Endothelial cell of umbilical vein (primary cell): ENCODE results near the gene GSTP1.

Source experiments
- EZH2 ChIP-seq: IDR thresholded peaks from 2 replicates; pipeline ENCODE4 v1.6.1; 2012; ENCODE audit warnings: borderline replicate concordance, low read depth, mild to moderate bottlenecking, moderate library complexity, low read length, inconsistent platforms; ENCODE audit not compliant: severe bottlenecking
- POLR2AphosphoS5 ChIP-seq: IDR thresholded peaks from 2 replicates; pipeline ENCODE4 v1.6.1; 2012; ENCODE audit warnings: low read depth, mild to moderate bottlenecking, control low read depth, low read length, moderate library complexity; ENCODE audit not compliant: insufficient read depth
- TF ChIP-seq, protein P1 (sequence below), 2 donors: IDR thresholded peaks; 1 replicate in 1 of 2; 2 replicates in 1 of 2; pipeline ENCODE4 v1.5.1; 2011; ENCODE audit warnings: low read length in 2 of 2, mild to moderate bottlenecking in 2 of 2, moderate library complexity in 2 of 2, control low read depth in 1 of 2, inconsistent platforms in 1 of 2, low read depth in 1 of 2; ENCODE audit not compliant: insufficient read depth in 1 of 2; ENCODE audit errors: extremely low read depth in 1 of 2

DNA sequence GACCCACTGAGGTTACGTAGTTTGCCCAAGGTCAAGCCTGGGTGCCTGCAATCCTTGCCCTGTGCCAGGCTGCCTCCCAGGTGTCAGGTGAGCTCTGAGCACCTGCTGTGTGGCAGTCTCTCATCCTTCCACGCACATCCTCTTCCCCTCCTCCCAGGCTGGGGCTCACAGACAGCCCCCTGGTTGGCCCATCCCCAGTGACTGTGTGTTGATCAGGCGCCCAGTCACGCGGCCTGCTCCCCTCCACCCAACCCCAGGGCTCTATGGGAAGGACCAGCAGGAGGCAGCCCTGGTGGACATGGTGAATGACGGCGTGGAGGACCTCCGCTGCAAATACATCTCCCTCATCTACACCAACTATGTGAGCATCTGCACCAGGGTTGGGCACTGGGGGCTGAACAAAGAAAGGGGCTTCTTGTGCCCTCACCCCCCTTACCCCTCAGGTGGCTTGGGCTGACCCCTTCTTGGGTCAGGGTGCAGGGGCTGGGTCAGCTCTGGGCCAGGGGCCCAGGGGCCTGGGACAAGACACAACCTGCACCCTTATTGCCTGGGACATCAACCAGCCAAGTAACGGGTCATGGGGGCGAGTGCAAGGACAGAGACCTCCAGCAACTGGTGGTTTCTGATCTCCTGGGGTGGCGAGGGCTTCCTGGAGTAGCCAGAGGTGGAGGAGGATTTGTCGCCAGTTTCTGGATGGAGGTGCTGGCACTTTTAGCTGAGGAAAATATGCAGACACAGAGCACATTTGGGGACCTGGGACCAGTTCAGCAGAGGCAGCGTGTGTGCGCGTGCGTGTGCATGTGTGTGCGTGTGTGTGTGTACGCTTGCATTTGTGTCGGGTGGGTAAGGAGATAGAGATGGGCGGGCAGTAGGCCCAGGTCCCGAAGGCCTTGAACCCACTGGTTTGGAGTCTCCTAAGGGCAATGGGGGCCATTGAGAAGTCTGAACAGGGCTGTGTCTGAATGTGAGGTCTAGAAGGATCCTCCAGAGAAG, 1.6 kb downstream of the GSTP1 start:
- TF ChIP-seq, protein P1, sequence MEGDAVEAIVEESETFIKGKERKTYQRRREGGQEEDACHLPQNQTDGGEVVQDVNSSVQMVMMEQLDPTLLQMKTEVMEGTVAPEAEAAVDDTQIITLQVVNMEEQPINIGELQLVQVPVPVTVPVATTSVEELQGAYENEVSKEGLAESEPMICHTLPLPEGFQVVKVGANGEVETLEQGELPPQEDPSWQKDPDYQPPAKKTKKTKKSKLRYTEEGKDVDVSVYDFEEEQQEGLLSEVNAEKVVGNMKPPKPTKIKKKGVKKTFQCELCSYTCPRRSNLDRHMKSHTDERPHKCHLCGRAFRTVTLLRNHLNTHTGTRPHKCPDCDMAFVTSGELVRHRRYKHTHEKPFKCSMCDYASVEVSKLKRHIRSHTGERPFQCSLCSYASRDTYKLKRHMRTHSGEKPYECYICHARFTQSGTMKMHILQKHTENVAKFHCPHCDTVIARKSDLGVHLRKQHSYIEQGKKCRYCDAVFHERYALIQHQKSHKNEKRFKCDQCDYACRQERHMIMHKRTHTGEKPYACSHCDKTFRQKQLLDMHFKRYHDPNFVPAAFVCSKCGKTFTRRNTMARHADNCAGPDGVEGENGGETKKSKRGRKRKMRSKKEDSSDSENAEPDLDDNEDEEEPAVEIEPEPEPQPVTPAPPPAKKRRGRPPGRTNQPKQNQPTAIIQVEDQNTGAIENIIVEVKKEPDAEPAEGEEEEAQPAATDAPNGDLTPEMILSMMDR (IDR thresholded peaks at IDR 0.05; ENCODE audit: extremely low read depth in 1 of 2, insufficient read depth in 1 of 2, low read depth in 1 of 2, low read length in 2 of 2) = no peak
- TF ChIP-seq EZH2 = no peak
- TF ChIP-seq POLR2AphosphoS5 = no peak
